Measurements from ENCODE around the gene SAMD5.

The SAMD5 gene

DNA sequence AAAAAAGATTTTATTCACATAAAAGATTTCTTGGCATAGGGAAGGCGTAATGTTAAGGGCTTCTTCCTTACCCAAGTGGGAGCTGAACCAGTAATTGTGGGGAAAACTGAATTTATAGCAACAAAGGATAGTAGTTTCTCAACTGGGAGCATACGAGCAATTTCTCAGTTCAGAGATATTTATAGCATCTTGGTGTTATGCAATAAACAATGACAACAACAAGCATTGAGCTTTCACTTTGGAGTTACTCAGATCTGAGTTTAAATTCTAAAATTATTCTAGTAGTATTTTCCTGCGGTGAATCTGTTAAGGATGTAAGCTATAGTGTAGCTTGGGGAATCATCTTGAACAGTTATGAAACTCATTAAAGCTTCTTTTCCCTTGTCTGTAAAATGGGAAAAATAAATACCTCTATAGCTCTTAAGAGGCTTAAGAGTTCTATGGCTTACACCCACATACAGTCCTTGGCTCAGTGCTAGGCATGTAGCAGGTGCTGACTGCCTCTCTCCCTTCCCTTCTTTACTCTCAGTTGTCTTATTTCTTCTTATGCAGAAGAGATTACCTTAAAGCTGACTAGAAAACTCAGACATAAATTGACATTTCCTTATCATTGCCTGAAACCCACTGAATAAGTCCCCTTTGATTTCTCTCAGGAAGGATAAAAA, 58.8 kb downstream of the SAMD5 start:
- DNase-seq, result no peak

DNA sequence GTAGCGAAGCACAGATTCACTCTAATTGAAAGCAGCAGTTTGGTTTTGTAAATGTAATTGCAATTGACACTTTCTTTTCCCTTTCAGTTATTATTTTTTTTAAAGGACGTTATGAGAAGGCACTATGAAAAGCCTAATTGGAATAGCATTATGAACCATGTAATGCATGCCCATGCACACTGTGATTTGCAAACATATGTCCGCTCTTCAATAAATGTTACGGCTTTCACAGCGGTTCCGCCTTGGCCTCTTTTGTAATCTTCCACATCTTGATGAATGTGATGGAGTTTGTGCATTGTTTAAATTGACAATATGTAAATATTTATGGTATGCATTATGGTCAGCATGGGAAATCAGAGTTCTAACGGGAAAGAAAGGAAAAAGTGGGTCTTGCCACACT, 61.3 kb downstream of the SAMD5 start:
- no peak for DNase-seq

DNA sequence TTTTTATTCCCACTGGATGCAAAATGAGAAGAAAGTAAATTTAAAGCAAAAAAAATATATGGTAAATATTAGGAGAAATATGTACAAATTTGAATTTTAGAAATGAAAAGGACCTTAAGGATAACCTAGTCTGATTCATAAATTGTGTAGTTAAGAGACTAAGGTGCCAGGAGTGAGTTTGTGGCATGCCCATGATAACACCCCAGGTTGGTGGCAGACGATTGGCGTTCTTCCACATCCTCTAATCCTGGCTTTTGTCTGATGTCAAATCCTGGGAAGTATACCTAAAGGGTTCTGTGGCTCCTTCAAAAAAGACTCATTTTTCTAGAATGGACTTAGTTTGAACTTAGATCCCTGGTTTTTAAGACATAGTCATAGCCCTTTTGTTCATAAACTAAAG, 62.2 kb downstream of the SAMD5 start:
- no peak for DNase-seq

DNA sequence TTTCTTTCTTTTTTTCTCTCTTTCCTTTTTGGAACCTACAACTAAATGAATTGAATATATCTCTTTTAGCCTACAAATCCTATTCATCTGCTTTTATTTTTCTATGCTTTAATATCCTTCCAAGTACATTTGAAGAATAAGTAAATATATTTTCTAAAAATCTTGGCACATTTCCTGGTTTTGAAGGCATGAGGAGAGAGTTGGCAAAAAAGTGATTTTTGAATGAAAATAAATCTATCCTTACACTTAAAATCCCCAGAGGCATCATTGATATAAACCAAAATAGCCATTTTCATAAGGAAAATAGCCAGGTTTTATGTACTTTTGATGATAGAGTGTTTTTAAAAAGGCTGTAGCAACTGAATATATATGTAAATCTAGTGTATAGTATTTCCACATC, 69.0 kb downstream of the SAMD5 start:
- DNase-seq, result no peak

DNA sequence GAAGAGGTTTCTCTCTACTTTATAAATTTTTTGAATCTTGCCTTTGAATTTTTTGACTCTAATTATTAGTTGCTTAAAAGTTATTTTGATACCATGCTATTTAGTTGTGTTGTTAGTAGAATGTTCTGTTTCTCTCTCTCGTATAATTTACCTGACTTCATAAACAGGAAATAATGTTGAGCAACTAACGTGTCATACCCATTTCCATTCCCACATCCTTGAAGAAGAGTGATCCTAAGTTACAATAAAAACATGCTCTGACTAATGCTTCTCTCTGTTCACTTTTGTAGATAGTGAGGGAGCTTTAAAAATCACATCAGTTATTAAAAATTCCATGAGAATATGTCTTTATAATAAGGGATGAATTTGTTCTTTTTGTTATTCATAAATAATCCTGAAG, 69.7 kb downstream of the SAMD5 start:
- no peak for DNase-seq

DNA sequence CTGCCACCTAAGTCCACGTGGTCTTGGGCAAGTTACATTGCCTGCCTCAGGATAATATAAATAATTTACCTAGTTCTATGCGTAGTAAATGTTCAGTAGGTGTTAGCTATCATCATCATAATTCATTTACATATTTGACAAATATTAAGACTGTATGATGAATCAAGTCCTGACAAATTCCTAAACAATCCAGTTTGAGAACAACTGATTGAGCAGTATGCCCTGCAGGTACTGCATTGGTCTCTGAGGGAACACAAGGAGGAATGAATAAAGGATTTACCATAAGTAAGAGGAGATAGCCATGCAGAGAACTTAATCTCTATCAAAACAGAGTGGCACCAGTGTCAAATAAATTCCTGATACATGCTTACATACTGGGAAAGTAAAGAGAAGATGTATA, 70.4 kb downstream of the SAMD5 start:
- DNase-seq, result no peak

DNA sequence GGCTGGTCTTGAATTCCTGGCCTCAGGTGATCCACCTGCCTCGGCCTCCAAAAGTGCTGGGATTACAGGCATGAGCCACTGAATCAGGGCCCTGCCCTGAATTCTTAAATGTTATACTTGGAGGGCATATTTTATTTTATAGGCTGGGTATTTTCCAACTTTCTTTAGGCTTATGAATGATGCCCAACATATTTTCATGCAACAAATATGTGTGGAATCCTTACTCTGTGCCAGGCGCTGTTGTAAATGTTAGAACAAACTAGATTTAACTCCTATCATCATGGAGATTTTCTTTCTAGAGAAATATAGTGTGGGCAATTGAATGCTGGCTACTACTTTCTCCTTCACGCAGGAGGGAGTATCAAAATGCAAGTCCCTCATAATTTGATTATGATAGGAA, 71.2 kb downstream of the SAMD5 start:
- DNase-seq, result no peak

DNA sequence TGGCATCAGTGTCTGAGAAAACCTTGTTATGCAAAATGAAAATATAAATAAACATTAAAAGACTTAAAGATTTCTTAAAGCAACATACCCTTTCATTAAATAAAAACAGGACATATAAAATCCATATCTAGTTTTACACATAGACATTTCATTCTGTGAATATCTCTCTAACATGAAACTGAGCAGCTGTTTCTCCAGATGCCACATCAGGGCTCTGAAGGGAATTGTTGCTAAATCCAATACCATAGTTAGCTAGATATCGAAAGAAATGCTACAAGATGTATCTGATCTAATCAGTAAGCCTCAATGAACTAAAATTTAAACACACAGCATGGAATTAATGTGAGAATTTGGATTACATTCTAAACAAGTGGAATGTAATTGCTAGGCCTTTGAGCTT, 74.5 kb downstream of the SAMD5 start:
- no peak for DNase-seq

DNA sequence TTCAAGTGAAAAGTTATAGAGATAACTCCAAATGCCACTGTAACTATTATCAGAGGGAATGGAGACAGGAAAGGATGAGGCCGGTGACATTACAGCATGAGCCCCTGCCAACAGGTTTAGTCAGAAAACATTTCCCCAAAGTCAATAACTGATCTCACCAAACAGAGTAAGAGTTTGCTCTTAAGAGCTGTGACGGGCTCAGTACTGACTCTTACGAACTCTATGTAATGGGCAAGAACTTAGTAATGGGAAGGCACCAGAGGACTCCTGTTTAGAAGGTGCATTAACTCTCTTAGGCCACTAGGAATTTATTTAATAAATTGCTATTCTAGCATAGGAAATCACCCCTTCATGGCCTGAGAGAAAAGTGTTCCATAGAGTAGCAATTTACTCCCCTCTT, 76.8 kb downstream of the SAMD5 start:
- no peak for DNase-seq

DNA sequence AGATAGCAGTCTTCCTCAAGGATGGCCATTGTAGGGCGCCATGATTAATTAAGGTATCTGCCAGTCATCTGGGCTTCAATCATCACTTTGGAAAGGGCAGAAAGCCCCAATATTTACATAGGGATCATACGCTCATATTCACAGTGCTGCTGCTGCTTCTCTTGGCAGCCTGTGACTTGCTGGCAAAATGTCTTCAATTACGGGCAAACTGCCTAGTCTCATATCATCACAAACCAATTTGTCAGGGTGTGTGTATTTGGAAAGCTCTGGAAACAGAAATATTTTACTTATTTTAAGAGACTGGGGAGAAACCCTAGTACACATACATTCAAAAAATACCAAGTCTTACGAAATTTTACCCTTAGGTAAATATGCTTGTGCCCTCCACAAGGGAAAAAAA, 77.6 kb downstream of the SAMD5 start:
- DNase-seq, result peak; percentile 22

DNA sequence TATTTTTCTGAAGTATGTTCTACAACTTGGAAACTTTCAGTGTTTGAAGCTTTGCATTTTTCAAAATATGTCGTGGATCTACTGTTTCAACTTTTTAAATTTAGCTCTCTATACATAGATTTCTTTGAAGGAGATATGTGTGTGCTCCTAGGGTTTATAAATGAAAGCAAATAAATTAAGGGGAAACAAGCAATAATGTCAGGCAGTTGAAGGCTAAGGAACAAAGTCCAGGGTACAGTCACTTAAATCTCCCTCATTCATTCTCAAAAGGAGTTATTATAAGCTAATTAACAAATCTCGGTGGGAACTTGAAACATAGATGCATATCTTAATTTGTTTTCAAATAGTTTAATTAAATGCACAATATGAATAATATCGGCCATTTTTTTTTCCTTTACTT, 79.4 kb downstream of the SAMD5 start:
- DNase-seq, result no peak

DNA sequence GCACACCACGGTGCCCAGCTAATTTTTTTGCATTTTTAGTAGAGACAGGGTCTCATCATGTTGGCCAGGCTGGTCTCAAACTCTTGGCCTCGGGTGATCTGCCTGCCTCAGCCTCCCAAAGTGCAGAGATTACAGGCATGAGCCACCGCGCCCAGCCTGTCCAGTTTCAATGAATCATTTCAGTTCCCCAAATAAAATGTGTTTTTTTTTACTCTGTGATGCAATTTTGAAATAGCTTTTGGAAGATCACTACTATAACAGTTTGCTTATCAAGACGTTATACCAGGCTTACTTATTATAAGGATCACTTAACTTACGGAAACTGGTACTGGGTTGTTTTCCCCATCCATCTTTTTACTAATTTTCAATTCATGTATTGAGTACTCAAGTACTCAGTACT, 80.0 kb downstream of the SAMD5 start:
- no peak for DNase-seq

DNA sequence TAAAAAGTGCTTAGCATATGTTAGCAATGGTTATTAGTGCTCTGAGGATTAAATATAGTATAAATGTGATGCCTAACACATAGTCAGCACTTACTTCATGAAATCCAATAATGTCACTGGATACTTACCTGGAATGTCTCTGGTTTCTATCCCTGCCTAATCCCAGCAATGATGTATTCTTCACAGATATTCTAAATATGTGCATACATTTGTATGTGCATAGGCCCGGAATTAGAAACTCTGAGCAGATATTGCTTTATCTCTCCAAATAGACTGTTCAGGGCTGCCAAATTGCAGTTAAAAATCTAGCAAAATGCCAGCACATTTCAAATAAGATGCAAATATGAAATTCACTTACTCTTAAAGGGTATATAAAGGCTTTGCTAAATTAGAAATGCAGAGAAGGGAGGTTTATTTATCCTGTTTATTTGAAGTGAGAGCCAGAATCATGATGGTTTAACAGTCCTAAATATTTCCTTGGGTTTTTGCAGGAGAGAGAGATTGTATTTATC, 81.3 kb downstream of the SAMD5 start:
- DNase-seq, result no peak

DNA sequence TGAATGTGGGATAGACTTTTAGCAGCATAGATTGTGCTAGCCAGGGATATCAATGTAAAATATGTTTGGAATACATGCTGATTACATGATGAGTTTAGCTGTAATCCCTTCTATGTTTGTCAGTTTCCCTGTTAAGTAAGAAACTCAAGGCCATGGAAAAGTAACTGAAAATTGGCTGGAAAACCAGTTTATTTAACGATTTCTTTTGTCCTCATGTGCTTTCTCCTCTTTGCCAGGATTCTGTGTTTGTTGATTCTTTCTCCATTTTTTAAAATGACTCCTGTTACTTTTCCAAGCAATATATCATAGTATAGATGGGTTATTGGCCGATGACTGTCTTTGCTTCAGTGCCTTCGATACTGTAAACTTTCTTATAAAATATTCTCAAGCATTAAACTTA, 87.5 kb downstream of the SAMD5 start:
- no peak for DNase-seq

DNA sequence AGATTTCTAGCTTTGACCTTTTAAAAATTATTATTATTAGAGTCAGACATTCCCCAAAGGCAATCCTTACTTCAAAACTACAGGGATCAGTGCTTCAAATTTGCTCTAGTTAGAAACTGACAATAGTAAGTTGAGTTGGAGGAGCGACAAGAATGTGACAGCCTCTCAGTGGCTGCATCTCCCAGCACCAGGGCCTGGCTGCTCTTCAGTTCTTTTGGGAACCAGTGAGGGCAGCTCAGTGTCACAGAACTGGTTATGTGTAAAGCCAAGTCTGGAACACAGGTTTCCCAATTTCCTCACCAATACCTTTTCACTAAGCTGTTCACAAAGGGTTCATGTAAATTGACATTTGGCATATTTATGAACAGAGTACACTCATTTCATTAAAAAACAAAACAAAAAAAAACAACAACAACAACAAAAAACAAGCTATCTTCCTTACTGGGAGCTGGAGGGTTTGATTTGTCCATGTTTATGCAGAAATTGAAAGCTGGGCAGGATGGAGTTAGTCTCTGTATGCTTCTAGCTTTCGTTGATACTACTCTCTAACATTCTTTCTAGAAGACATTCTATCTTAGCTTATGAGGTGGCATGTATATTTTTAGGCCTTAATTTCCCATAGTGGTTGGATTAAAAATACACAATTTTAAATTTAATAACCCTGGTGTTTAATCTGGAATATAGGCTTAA, 95.0 kb downstream of the SAMD5 start:
- DNase-seq, result no peak

DNA sequence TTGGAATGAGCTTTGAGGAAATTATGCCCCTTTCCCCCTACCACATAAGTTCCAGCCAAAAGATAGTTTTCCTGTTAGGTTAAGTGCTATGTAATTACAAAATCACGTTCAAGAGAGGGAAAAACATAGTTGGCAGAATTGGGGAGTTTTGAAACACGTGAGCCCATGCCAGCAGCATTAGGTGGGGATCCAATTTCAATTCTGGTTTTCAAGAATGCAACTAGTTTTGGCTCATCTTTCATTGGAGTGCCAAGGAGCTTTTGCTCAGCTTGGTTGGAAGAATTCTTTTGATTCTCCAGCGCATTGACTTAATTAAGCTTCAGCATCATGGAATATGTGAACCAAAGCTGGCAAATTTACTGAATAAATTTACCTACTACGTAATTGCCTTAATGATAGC, 95.9 kb downstream of the SAMD5 start:
- peak; percentile 14 for DNase-seq

DNA sequence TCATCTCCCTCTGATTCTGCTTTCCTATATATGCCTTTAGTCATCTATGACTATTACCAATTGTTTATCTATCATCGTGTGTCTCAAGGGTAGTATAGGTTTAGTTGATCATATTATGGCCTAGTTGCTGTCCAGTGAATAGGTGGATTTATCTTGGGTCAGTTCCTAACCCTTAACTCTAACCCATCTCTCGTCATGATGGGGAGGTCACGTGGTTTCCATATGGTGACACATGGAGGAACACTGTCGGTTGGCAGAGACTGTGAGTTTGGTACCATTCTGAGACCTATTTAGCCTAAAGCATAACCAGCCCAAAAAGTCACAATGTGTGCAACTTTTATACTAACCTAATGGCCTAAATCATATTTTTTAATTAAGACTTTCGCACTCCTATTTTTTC, 103.5 kb downstream of the SAMD5 start:
- no peak for DNase-seq

DNA sequence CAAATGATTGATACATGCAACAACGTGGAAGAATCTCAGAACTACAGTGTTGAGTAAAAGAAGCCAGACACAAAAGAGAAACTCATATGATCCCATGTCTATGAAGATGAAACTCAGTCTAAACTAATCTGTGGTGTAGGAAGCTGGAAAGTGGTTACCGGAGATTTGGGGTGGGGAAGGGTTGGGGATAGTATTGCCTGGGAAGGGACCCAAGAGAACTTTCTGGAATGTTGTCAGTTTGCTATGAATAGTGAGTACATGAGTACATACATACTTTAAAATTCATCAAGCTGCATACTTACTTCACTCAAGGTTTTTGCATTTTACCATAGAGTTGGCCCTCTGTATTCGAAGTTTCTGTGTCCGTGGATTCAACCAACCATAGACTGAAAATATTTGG, 106.0 kb downstream of the SAMD5 start:
- no peak for DNase-seq

DNA sequence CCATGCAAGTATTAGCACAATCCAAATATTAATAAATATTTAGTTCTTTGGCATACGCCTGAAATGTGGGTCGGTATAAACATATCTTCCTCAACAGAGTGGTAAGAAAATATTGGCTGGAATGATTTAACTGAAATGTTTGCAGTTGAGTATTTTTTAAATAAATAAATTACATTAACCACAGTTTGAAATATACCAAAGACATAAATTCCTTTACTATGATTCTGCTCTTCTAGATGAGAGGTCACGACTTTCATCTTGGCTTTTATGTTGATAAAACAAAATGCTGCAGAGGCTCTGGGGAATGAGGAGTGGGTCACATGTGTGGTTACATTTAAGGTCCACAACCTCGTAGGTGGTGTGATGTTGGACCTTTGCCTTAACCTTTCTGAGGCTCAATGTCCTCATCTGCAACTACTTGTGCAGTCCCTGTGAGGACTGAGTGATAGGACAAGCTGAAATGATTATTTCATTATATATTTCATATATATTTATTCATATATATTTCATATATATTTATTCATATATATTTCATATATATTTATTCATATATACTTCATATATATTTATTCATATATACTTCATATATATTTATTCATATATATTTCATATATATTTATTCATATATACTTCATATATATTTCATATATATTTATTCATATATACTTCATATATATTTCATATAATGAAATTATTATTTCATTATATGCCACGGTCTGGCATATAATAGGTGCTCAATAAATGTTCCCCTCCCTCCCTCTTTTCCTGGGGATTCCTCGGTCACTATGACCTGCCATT, 107.4 kb downstream of the SAMD5 start:
- no peak for DNase-seq

DNA sequence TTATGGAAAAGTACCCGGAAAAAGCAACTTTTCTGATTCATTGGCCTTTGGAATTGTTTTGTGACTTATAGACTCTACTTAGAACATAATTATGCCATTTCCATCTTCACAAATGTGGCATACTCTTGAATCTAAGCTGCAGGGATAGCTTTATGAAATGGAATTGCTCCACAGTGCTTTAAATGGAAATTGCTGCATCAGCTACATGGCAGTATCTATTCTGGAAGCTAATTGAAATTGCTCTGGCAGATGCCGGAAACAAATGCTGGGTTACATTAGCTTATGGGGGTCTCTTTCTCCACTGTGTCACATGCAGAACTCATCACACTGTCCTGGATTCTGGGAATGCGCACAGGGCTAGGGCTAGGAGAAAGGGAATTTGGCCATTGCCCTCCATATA, 108.9 kb downstream of the SAMD5 start:
- DNase-seq, result no peak

DNA sequence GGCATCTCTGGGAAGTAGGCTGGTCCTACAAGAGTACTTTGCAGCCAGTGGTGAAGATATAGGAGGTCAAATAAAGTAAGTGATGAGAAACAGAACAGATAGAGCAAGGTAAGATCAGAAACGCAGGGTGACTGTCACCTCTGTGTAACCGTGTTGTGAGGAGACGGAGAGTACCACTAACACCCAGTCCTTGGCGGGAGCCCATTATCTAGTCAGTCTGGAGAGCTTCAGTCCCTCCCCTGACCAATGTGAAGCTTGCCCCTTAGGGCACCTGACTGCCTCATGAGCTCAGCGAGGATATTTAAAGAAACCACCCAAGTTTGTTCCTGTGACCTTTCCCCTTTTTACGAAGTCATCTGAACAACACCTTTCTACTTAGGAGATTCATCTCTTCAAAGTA, 110.0 kb downstream of the SAMD5 start:
- DNase-seq, result no peak

DNA sequence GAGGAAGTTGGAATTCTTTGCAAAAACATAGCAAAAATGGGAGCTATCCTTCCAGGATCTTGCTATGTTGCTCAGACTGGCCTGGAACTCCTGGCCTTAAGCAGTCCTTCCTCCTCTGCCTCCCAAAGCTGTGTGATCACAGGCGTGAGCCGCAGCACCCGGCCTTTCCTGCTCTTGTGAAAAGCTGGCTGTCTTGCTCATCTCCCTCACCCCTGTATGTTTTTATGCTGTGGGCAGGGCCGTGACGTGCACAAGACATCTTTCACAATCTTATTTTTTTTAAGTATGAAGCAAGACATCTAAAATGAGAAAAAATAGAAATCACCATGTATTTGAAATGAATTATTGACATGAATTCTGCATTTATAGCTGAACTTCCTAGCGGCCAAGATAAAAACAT, 110.4 kb downstream of the SAMD5 start:
- DNase-seq, result no peak

Data from NCI-H69 (cell line).